HG03066 (cell line): Measurements from ENCODE around the gene RSF1.

Experiments
- ATAC-seq: cut with Tn5 transposase; IDR thresholded peaks from one replicate; pipeline ENCODE4 v1.9.1; 2021; ENCODE audit warnings: low read depth; ENCODE audit not compliant: unreplicated experiment

RSF1 gene

GRCh38 chr11:77758331-77758730 is 62.2 kb downstream of the RSF1 start:
- ATAC-seq: no peak

- ATAC-seq: no peak
Observed at GRCh38 chr11:77753230-77753629, 67.3 kb downstream of the RSF1 start.

GRCh38 chr11:77752516-77752915 is 68.0 kb downstream of the RSF1 start:
- no peak for ATAC-seq

- no peak for ATAC-seq
Observed at GRCh38 chr11:77750394-77751156, 69.9 kb downstream of the RSF1 start.

- no peak for ATAC-seq
Observed at GRCh38 chr11:77749232-77749631, 71.3 kb downstream of the RSF1 start.

GRCh38 chr11:77748266-77748665 is 72.3 kb downstream of the RSF1 start:
- no peak for ATAC-seq

- no peak for ATAC-seq
Observed at GRCh38 chr11:77747381-77747969, 73.0 kb downstream of the RSF1 start.

- ATAC-seq: no peak
Observed at GRCh38 chr11:77736473-77736872, 84.0 kb downstream of the RSF1 start.

- no peak for ATAC-seq
Observed at GRCh38 chr11:77734890-77735289, 85.6 kb downstream of the RSF1 start.

- no peak for ATAC-seq
Observed at GRCh38 chr11:77732143-77732542, 88.4 kb downstream of the RSF1 start.

- no peak for ATAC-seq
Observed at GRCh38 chr11:77730789-77731188, 89.7 kb downstream of the RSF1 start.

- ATAC-seq: no peak
Observed at GRCh38 chr11:77729063-77729462, 91.5 kb downstream of the RSF1 start.

GRCh38 chr11:77728203-77728786 is 92.2 kb downstream of the RSF1 start:
- ATAC-seq: no peak

- no peak for ATAC-seq
Observed at GRCh38 chr11:77726524-77726923, 94.0 kb downstream of the RSF1 start.

GRCh38 chr11:77725433-77725832 is 95.1 kb downstream of the RSF1 start:
- peak; percentile 71 for ATAC-seq

GRCh38 chr11:77724636-77725035 is 95.9 kb downstream of the RSF1 start:
- no peak for ATAC-seq

- ATAC-seq: no peak
Observed at GRCh38 chr11:77723024-77723423, 97.5 kb downstream of the RSF1 start.

- ATAC-seq: no peak
Observed at GRCh38 chr11:77710358-77710757, 110.2 kb downstream of the RSF1 start.

- ATAC-seq: no peak
Observed at GRCh38 chr11:77705876-77706579, 114.5 kb downstream of the RSF1 start.

- ATAC-seq: no peak
Observed at GRCh38 chr11:77705195-77705875, 115.2 kb downstream of the RSF1 start.

- no peak for ATAC-seq
Observed at GRCh38 chr11:77704029-77704428, 116.5 kb downstream of the RSF1 start.
